Left ventricle myocardium inferior (tissue), 1 donor: ENCODE data around the gene INPP4A. TPM values are rescaled to one million over a fixed set of nuclear protein-coding genes. Genes with fewer than 3 reads are reported as not detected.

Source experiments
- DNase-seq: peaks from one replicate; pipeline ENCODE4 v3.0.0-alpha.2; 2020
- H3K27ac ChIP-seq: fragments of 200-600 bp; replicated peaks from 2 replicates; pipeline ENCODE4 v1.8.0; 2021
- H3K27me3 ChIP-seq: fragments of 200-600 bp; 2 replicates; pipeline ENCODE4 v1.8.0; 2021; ENCODE audit warnings: low read depth
- H3K36me3 ChIP-seq: fragments of 200-600 bp; 2 replicates; pipeline ENCODE4 v1.8.0; 2021
- H3K4me1 ChIP-seq: fragments of 200-600 bp; 2 replicates; pipeline ENCODE4 v1.8.0; 2021
- H3K4me3 ChIP-seq: fragments of 200-600 bp; 2 replicates; pipeline ENCODE4 v1.8.0; 2021; ENCODE audit warnings: mild to moderate bottlenecking, moderate library complexity
- H3K9me3 ChIP-seq: fragments of 200-600 bp; replicated peaks from 2 replicates; pipeline ENCODE4 v1.8.0; 2021
- intact Hi-C: fragments of 100-400 bp; cut with micrococcal nuclease; formaldehyde crosslinking; loops from one replicate; pipeline ENCODE4 v1.11.0; 2022
- total RNA-seq: library from RNA; stranded (reverse); fragmentation: NEBNext Ultra II Directional; extraction: Animal tissue kit (Norgen Biotek cat#: 25700); gene quantifications from one replicate; pipeline ENCODE4 v1.2.1, GENCODE V29; 2021
- TF ChIP-seq, protein P1 (sequence below): fragments of 200-600 bp; IDR thresholded peaks from 2 replicates; pipeline ENCODE4 v1.8.0; 2021; ENCODE audit warnings: antibody characterized with exemption, mild to moderate bottlenecking, borderline replicate concordance
- donor health status: DM: no; HTN: yes; CAD: no; lungs with severe emphysema.

The INPP4A gene
- total RNA-seq, 1 donor from 2014 or later: 20.8 TPM

GRCh38 chr2:98498703-98499440 is 54.2 kb downstream of the INPP4A start:
- no peaks in the 10 kb centered on the region for H3K36me3 ChIP-seq
- no peaks in the 10 kb centered on the region for H3K27me3 ChIP-seq
- H3K4me1 ChIP-seq: peaks cover 77% of the 10 kb centered on the region
- H3K27ac ChIP-seq: no peak overlapping the region
- DNase-seq: no peak
- peaks cover 12% of the 10 kb centered on the region for H3K9me3 ChIP-seq
- H3K4me3 ChIP-seq: no peak overlapping the region
- TF ChIP-seq, protein P1, sequence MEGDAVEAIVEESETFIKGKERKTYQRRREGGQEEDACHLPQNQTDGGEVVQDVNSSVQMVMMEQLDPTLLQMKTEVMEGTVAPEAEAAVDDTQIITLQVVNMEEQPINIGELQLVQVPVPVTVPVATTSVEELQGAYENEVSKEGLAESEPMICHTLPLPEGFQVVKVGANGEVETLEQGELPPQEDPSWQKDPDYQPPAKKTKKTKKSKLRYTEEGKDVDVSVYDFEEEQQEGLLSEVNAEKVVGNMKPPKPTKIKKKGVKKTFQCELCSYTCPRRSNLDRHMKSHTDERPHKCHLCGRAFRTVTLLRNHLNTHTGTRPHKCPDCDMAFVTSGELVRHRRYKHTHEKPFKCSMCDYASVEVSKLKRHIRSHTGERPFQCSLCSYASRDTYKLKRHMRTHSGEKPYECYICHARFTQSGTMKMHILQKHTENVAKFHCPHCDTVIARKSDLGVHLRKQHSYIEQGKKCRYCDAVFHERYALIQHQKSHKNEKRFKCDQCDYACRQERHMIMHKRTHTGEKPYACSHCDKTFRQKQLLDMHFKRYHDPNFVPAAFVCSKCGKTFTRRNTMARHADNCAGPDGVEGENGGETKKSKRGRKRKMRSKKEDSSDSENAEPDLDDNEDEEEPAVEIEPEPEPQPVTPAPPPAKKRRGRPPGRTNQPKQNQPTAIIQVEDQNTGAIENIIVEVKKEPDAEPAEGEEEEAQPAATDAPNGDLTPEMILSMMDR: no peak
- intact Hi-C loops: no loop called here

- no peak for DNase-seq
- Histone ChIP-seq H3K4me3 (no peak overlapping the region), H3K36me3 (no peaks in the 10 kb centered on the region), H3K4me1 (peaks cover 77% of the 10 kb centered on the region), H3K27ac (no peak overlapping the region), H3K27me3 (no peaks in the 10 kb centered on the region), H3K9me3 (peaks cover 12% of the 10 kb centered on the region)
- TF ChIP-seq, protein P1: no peak
- intact Hi-C loops: no loop called here
Measured at GRCh38 chr2:98500561-98500960, 55.9 kb downstream of the INPP4A start.

DNA sequence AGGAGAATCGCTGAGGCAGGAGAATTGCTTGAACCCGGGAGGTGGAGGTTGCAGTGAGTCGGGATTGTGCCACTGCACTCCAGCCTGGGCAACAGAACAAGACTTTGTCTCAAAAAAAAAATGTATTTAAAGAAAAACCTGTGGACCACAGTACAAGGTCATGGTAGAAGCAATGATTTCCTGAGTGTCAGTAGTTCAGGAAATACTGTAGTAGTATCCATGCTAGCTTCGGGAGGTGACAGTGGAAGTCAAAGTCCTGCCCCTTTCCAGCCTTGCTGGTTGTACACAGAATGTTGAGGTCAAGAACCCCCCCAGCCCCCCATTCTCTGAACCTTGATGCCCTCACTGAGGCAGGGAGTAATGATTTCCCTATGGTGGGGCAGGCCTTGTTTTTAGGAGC is 56.6 kb downstream of the INPP4A start:
- H3K4me3 ChIP-seq: no peak overlapping the region
- H3K36me3 ChIP-seq: no peaks in the 10 kb centered on the region
- intact Hi-C loops: no loop called here
- no peak overlapping the region for H3K27ac ChIP-seq
- H3K27me3 ChIP-seq: no peaks in the 10 kb centered on the region
- H3K4me1 ChIP-seq: peaks cover 79% of the 10 kb centered on the region
- peaks cover 12% of the 10 kb centered on the region for H3K9me3 ChIP-seq
- DNase-seq: no peak
- TF ChIP-seq, protein P1: no peak

GRCh38 chr2:98501876-98502275 is 57.2 kb downstream of the INPP4A start:
- Histone ChIP-seq H3K4me1 (peaks cover 79% of the 10 kb centered on the region), H3K4me3 (no peak overlapping the region), H3K27ac (no peak overlapping the region), H3K36me3 (peaks cover 3% of the 10 kb centered on the region), H3K27me3 (no peaks in the 10 kb centered on the region), H3K9me3 (peaks cover 6% of the 10 kb centered on the region)
- TF ChIP-seq, protein P1: no peak
- intact Hi-C loops: no loop called here
- DNase-seq: no peak

DNA sequence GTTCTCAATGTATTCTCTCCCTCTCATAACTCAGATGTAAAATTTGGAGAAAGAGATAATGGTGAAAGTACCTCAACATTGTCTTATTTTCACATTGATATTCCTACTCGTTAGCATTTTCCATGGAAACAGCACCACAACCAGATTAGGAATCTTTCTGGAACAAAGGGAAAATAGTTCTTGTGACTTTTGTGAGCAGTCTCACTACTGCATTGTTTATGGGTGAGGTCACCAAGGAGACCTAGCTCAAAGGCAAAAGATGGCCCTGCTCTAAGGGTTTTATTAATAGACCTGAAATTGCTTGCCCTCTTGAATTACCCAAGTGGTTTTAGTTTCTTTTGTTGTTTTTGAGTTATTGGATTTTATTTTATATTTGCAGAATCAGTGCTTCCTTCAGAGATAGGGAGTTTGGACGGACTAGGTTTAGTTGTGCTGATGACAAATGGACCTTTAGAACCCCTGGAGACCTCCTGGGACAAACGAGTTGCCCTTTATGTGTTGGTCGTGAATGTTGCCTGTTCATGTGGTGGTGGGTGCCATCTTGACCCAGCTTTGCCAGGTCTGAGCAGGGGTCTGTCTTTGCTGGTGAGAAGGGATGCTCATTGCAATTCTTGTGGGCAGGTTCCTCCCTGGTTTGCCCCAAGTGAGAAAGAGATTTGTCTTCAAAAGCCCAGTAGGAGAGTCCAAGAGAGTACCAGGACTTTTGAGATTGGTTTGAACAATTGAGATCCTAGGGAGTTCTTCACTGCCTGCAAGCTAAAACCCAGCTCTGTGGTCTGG is 58.1 kb downstream of the INPP4A start:
- Histone ChIP-seq H3K27ac (no peak overlapping the region), H3K4me3 (no peak overlapping the region), H3K36me3 (peaks cover 3% of the 10 kb centered on the region), H3K9me3 (no peaks in the 10 kb centered on the region), H3K4me1 (peaks cover 76% of the 10 kb centered on the region), H3K27me3 (no peaks in the 10 kb centered on the region)
- intact Hi-C loops: no loop called here
- no peak for DNase-seq
- TF ChIP-seq, protein P1: no peak
